C4-2B (cell line): ENCODE data around the gene TCF7L1.

Source experiments
- H3K27ac ChIP-seq: fragments of 450-650 bp; 2 replicates; pipeline ENCODE4 v1.5.1; 2017
- ZFX ChIP-seq: fragments of 450-650 bp; IDR thresholded peaks from 2 replicates; pipeline ENCODE4 v1.6.1; 2017
- TF ChIP-seq, protein P1 (sequence below): fragments of 450-650 bp; conservative IDR thresholded peaks from 2 replicates; pipeline ENCODE4 v1.5.1; 2017; ENCODE audit warnings: mild to moderate bottlenecking

The TCF7L1 gene

GRCh38 chr2:85156619-85157018 lies 23.4 kb downstream of the TCF7L1 start:
- TF ChIP-seq, protein P1, sequence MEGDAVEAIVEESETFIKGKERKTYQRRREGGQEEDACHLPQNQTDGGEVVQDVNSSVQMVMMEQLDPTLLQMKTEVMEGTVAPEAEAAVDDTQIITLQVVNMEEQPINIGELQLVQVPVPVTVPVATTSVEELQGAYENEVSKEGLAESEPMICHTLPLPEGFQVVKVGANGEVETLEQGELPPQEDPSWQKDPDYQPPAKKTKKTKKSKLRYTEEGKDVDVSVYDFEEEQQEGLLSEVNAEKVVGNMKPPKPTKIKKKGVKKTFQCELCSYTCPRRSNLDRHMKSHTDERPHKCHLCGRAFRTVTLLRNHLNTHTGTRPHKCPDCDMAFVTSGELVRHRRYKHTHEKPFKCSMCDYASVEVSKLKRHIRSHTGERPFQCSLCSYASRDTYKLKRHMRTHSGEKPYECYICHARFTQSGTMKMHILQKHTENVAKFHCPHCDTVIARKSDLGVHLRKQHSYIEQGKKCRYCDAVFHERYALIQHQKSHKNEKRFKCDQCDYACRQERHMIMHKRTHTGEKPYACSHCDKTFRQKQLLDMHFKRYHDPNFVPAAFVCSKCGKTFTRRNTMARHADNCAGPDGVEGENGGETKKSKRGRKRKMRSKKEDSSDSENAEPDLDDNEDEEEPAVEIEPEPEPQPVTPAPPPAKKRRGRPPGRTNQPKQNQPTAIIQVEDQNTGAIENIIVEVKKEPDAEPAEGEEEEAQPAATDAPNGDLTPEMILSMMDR: no peak
- no peak for TF ChIP-seq ZFX
- H3K27ac ChIP-seq: no peak overlapping the region

DNA sequence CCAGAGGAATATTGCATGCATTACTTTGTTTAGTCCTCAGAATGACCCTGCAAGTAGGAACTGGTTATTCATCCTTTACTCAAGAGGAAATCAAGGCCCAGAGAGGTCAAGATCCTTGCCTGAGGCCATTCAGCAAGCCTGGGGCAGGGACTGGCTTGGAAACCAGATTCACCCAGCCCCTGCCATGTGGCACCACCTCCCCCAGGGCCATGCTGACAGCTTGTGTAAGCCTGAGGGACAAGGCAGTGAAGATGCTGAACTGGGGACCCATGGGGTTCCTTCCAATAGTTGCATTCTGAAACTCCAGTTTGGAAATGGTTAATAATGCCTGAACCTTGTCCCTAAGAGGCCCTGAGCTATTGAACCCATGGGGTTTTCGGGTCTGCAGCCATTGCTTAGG lies 24.2 kb downstream of the TCF7L1 start:
- no peak for TF ChIP-seq ZFX
- TF ChIP-seq, protein P1: no peak

DNA sequence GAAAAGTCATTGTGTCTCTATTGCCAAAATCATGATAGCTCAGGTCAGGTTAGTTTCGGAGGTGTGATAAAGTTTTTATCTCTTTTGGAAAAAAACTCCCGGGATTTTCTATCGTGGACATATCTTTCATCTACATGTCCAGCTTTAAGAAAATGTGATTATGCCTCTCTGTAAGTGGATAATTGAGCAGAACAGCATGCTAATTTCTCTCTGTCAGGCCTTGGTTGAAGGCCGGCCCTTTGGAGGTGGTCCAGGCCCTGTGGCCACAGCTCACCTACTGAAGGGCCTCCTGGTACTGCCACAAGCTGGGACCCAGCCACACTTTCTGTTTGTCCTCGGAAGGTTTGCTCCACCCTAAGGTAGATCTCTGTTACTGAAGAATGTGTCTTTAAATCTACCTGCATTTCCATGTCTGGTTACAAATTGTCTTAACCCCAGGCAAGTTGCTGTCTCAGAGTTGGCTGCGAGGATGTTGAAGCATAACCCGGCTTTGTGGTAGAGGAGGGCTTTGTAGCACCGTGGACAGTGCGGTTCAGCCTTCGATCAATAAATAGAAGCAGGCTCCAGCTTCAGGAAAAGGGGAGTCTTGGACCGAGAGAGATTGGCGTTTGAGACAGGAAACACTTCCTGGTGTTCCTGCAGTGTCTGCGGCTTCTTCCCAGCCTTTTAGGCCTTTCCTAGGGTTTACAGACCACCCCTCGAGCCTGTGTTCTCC lies 25.5 kb downstream of the TCF7L1 start:
- TF ChIP-seq ZFX: no peak
- TF ChIP-seq, protein P1: no peak
- H3K27ac ChIP-seq: no peak overlapping the region

More for the DNA sequence above, 24.2 kb downstream of the TCF7L1 start:
- H3K27ac ChIP-seq: no peak overlapping the region

GRCh38 chr2:85159589-85159988 lies 26.4 kb downstream of the TCF7L1 start:
- no peak overlapping the region for H3K27ac ChIP-seq
- TF ChIP-seq, protein P1: no peak
- no peak for TF ChIP-seq ZFX

DNA sequence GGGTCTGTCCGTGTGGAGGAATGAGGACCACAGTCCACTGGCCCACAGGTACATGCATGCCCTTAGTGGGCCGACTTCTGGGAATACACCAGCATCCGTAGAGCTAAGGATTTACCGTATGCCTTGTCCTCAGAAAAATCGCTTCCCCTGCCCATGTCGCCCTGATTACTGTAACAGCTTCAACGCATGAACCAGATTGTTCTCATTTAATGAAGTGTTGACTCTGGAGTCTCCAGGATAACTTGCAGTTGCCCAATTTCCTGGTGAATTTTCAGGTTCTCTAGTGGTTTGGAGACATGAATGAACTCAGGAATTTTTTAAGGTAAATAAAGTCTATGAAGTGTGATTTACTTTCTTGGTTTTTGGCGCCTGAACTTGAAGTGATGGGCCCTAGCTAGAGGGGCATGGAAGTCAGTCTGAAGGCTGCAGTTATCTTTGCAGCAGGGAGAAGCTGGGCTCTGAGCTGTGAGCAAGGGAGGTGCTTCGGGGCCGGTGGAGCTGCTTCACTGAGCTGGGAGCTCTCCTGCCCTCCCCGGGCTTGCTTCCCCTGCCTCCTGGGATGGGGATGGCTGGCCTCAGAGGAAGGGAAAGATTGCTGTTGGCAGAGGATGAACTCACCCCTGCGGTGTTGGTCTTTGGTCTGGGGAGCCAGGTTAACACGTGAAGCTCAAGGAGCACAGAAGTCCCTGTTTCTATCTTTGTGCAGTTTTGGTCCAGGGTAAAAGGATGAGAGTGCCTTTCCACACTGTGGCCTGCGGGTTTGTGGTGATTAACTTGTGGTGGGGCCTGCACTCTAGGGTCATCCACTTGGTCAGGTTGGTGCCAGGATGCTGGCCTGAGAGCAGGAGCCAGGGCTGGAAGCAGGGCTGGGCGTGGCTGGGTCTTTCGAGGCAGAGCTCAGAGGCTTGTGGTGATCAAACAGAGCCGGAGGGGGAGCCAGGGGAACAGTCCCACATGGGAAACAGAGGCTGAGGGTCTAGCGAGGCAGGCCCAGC lies 28.1 kb downstream of the TCF7L1 start:
- no peak overlapping the region for H3K27ac ChIP-seq
- TF ChIP-seq, protein P1: no peak
- TF ChIP-seq ZFX: no peak

DNA sequence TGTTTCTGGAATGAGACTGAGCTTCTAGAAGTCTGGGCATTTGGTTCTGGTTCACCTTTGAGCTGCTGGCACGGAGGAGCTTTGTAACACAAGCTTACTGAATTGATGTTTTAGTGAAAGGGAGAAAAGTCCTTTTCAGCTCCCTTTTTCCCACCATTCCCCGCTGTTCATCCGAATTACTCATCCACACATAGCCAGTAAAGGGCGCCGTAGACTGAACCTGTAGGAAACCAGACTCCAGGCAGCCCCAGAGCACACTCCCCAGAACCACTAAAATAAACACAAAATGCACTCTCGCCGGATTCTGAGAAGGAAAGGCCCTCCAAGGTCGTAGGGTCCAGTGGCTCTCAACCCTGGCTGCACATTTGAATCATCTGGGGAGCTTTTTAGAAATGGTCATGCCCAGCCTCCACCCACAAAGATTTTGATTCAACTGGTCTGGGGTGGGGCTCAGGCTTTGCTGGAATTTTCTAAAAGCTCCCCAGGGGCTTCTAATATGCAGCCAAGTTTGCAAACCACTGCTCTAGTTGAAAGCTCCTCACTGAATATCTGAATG lies 29.6 kb downstream of the TCF7L1 start:
- TF ChIP-seq, protein P1: no peak
- no peak for TF ChIP-seq ZFX
- no peak overlapping the region for H3K27ac ChIP-seq
